Brain microvascular endothelial cell (primary cell): ENCODE results near the gene KRT36.

Experiments
- DNase-seq: peaks from one replicate; pipeline ENCODE4 v3.0.0-alpha.2; 2020
- H3K27ac ChIP-seq: fragments of 250-450 bp; sonication (Bioruptor Pico); 2 replicates; pipeline ENCODE4 v1.5.1; 2020; ENCODE audit warnings: mild to moderate bottlenecking, moderate library complexity
- H3K27me3 ChIP-seq: fragments of 250-450 bp; sonication (Bioruptor Pico); replicated peaks from 2 replicates; pipeline ENCODE4 v1.5.1; 2020; ENCODE audit warnings: mild to moderate bottlenecking
- H3K36me3 ChIP-seq: fragments of 250-450 bp; sonication (Bioruptor Pico); replicated peaks from 2 replicates; pipeline ENCODE4 v1.5.1; 2020; ENCODE audit warnings: mild to moderate bottlenecking
- H3K4me3 ChIP-seq: 2 replicates; pipeline ENCODE4 v1.5.1; 2011; ENCODE audit warnings: low read depth, mild to moderate bottlenecking, control low read depth, low read length, moderate library complexity
- in situ Hi-C: cut with HindIII; loops from 2 replicates; pipeline ENCODE4 v1.10.0; 2017; ENCODE audit warnings: low sequenced_read_pairs, low pct_ligation_motif_present
- TF ChIP-seq, protein P1 (sequence below): IDR thresholded peaks from 2 replicates; pipeline ENCODE4 v1.5.1; 2011; ENCODE audit warnings: low read depth, mild to moderate bottlenecking, moderate library complexity, low read length, control low read depth, inconsistent platforms; ENCODE audit errors: missing control alignments

The KRT36 gene

DNA sequence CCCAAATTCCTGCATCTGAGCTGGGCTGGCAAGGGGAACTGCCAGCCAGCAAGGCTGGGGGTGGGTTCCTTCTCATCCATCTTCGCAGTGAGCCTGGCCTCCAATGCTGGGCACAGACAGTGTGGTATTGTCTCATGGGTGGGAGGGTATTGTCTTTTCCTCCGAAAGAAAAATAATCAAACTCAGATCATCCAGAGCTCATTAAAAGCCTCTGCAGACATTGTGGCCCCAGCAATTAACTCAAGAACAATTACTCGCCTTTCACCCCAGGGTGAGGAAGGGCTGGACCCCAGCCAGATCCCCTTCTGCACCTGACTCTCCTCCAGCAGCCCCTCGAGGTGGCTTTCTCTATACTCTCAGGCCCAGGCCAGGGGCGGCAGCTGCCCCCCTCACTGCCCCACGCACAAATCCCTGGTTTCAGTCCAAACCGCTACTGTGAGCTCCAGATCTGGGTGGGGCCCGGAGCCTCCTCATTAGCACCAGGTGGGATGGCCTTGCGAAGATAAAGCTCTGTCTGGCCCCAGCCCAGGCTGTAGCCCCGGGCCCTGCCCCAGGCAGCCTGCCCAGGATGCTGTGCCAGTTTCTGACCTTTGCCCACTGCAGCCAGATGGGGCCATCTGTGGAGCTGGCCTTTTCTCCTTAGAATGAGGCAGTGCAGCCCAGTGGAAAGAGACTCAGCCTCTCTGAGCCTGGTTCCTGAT is 31.3 kb upstream of the KRT36 start:
- in situ Hi-C loops: no loop called here
- H3K27ac ChIP-seq: no peak overlapping the region

DNA sequence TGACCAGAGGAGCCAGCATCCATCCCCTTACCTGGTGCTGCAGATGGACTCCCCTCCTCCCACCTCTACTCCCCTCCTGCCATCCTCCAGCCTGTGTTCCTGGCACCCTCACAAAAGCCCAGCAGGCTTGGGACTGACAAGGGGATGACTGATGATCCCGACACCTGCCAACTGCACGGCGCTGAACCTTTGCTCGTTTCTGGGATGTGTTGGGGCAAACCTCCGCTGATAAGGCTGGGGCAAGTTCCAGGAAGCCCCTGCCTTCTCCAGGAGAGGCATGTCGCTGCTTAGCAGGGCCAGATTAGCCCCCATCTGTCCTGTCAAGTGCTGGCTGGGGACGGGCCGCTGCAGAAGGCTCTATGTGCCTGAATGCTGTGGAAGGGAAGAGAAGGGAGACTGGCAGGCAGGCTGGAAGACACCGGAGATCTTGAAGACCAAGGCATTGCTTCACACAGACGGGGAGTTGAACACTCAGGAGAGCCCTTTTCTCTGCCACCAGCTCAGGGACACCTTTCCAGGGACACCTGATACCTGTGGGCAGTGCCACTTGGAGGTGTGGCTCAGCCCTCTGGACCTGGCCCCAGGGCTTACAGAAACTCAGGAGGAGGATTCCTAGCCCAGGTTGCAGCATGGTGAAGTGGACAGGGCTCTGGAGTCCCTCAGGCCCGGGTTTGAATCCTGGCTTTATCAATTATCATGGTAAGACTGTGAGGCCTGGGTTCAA is 30.0 kb upstream of the KRT36 start:
- no peaks in the 10 kb centered on the region for H3K27me3 ChIP-seq
- H3K27ac ChIP-seq: no peak overlapping the region
- no peak for DNase-seq
- H3K4me3 ChIP-seq: no peak overlapping the region
- in situ Hi-C loops: no loop called here
- no peaks in the 10 kb centered on the region for H3K36me3 ChIP-seq
- TF ChIP-seq, protein P1, sequence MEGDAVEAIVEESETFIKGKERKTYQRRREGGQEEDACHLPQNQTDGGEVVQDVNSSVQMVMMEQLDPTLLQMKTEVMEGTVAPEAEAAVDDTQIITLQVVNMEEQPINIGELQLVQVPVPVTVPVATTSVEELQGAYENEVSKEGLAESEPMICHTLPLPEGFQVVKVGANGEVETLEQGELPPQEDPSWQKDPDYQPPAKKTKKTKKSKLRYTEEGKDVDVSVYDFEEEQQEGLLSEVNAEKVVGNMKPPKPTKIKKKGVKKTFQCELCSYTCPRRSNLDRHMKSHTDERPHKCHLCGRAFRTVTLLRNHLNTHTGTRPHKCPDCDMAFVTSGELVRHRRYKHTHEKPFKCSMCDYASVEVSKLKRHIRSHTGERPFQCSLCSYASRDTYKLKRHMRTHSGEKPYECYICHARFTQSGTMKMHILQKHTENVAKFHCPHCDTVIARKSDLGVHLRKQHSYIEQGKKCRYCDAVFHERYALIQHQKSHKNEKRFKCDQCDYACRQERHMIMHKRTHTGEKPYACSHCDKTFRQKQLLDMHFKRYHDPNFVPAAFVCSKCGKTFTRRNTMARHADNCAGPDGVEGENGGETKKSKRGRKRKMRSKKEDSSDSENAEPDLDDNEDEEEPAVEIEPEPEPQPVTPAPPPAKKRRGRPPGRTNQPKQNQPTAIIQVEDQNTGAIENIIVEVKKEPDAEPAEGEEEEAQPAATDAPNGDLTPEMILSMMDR: no peak

More for the DNA sequence above, 31.3 kb upstream of the KRT36 start:
- H3K27me3 ChIP-seq: no peaks in the 10 kb centered on the region
- TF ChIP-seq, protein P1: no peak
- H3K36me3 ChIP-seq: no peaks in the 10 kb centered on the region
- no peak overlapping the region for H3K4me3 ChIP-seq
- no peak for DNase-seq

DNA sequence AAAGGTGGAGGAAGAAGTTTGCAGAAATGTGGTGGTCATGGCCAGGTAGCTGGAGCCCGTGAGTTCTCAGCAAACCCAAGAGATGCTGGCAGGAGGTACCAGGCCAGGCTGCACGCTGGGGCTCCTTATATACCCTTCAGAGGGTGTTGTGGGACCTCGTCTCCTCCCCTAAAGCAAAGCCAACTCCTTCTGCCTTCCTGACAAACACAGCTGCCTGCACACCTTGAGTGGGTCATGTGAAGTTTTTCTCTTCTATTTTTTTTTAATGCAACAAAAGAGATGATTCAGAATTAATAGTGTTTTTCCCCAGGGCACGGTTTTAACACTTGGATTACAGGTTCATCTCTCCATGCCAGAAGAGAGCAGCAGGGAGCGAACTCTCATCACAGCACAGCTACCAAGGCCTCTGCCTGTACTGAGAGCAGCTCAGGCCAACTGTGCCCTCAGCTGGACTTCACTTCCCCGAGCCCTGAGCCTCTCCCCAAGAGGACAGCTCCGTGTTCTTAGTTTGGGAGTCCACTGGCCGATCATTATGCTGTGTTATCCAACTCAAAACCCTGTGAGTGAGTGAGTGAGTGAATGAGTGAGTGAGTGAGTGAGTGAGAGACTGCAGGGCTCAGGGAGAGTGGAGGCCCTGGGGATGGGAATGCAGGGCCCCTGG is 29.2 kb upstream of the KRT36 start, which contains the start of gene KRT15:
Gene KRT15 (minus strand): TSS at position 102 of the 661 bp plus-strand sequence. CDS start 63 bp downstream, at position 39.
- DNase-seq: no peak
- no peaks in the 10 kb centered on the region for H3K27me3 ChIP-seq
- in situ Hi-C loops: no loop called here
- H3K27ac ChIP-seq: no peak within 1 kb of the TSS
- TF ChIP-seq, protein P1: peak; percentile 8
- no peaks in the 10 kb centered on the region for H3K36me3 ChIP-seq
- no peak within 1 kb of the TSS for H3K4me3 ChIP-seq

DNA sequence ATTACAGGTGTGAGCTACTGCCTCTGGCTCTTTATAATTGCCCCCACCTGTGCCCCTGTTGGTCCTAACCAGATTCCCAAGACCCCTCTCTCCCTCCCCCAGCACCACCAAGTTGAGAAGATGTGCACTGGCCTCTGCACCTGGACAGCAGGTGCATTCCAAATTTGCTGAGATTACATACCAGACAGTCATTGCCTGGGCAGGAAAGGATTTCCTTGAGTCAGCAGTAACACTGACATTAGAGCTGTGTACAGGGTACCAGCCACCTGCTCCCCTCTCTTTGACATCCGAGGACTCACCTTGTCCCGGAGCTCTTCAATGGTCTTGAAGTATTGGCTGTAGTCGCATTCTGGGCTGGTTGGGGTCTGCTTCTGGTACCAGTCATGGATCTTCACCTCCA is 28.3 kb upstream of the KRT36 start:
- H3K4me3 ChIP-seq: no peak overlapping the region
- no peaks in the 10 kb centered on the region for H3K36me3 ChIP-seq
- no peak for DNase-seq
- TF ChIP-seq, protein P1: no peak
- H3K27ac ChIP-seq: no peak overlapping the region
- no peaks in the 10 kb centered on the region for H3K27me3 ChIP-seq
- in situ Hi-C loops: no loop called here

DNA sequence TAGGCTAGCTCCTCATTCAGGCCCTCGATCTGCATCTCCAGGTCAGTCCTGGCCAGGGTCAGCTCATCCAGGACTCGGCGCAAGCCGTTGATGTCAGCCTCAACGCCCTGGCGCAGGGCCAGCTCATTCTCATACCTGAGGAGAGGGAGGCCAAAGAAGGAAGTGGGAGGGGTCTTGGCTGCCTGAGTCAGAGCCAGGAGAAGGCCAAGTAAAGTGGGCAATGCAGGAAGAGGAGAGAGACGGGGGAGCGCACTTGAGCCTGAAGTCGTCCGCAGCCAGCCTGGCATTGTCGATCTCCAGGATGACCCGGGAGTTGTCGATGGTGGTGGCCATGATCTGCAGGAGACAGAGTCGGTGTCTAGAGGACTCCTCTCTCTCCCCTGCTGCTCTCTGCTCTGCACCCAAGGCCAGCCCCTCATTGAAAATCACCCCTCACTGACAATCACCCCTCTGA is 27.1 kb upstream of the KRT36 start:
- no peak for DNase-seq
- Histone ChIP-seq H3K27ac (no peak overlapping the region), H3K4me3 (no peak overlapping the region), H3K27me3 (no peaks in the 10 kb centered on the region), H3K36me3 (no peaks in the 10 kb centered on the region)
- TF ChIP-seq, protein P1: no peak
- in situ Hi-C loops: no loop called here
